HL-60 (cell line): Measurements from ENCODE around the gene DDX55.

ENCODE experiments used
- CTCF ChIP-seq: IDR thresholded peaks from one replicate; pipeline ENCODE4 v1.5.1; 2011; ENCODE audit warnings: low read length, control low read depth, inconsistent platforms; ENCODE audit not compliant: insufficient read depth
- GABPA ChIP-seq: IDR thresholded peaks from 2 replicates; pipeline ENCODE4 v1.6.1; 2012; ENCODE audit warnings: low read depth
- TF ChIP-seq, protein P1 (sequence below): IDR thresholded peaks from 2 replicates; pipeline ENCODE4 v1.6.1; 2012; ENCODE audit warnings: low read depth; ENCODE audit not compliant: insufficient replicate concordance

DNA sequence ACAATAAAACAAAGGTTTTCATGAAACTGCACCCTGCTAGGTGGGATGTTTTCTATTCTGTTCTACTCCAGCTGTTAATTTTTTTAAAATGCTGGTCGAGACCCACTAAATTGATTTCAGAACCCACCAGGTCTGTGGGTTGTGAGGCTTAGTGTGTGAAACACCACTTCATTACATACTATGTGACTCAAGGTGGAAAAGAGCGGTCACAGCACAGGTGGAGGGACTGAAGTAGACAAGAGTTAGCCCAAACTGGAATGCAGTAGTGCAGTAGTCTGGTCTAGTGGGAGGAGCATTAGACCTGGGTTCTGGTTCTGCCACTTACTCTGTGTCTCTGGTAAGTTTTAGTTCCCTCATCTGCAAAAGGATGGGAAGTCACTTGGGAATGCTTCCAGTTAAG is 12.2 kb downstream of the DDX55 start:
- TF ChIP-seq CTCF (no peak), GABPA (no peak)
- TF ChIP-seq, protein P1, sequence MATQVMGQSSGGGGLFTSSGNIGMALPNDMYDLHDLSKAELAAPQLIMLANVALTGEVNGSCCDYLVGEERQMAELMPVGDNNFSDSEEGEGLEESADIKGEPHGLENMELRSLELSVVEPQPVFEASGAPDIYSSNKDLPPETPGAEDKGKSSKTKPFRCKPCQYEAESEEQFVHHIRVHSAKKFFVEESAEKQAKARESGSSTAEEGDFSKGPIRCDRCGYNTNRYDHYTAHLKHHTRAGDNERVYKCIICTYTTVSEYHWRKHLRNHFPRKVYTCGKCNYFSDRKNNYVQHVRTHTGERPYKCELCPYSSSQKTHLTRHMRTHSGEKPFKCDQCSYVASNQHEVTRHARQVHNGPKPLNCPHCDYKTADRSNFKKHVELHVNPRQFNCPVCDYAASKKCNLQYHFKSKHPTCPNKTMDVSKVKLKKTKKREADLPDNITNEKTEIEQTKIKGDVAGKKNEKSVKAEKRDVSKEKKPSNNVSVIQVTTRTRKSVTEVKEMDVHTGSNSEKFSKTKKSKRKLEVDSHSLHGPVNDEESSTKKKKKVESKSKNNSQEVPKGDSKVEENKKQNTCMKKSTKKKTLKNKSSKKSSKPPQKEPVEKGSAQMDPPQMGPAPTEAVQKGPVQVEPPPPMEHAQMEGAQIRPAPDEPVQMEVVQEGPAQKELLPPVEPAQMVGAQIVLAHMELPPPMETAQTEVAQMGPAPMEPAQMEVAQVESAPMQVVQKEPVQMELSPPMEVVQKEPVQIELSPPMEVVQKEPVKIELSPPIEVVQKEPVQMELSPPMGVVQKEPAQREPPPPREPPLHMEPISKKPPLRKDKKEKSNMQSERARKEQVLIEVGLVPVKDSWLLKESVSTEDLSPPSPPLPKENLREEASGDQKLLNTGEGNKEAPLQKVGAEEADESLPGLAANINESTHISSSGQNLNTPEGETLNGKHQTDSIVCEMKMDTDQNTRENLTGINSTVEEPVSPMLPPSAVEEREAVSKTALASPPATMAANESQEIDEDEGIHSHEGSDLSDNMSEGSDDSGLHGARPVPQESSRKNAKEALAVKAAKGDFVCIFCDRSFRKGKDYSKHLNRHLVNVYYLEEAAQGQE, result no peak
